ENCODE data around the gene CABLES2.

CABLES2 gene

DNA sequence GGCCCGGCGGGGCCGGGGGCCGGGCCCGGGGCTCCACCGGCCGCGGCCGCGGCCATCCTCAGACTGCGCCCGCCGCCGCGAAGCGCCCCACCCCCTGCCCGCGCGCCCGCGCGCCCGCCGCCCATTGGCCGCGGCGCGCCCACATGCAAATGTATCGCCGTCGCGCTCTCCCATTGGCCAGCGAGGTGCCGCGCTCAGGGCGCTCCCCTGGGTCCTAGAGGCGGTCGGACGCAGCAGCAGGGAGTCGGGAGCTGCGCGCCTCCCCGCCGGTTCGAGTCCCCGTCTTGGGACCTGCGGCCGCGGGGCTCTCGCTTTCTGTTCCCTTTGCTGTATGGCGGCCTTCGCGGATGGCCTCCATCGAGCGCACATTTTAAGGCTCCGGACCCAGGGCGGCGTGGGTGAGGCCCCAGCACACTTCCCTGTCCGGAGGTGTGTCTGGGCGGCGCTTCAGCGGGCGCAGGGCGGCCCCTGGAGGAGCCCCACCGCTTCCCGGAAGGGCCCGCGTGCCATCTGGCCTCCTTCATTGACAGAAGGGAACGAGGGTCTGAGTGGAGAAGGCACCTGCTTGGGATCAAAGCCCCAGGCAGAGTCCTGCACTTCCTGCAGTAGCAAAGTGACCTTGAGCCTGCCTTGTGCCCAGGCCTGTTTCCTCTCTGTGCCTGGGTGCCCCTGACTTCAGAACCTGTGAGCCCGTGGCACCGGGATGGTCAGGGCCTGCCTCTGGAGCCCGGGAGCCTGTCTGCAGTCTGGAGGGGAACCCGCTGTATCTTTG lies at the start of gene CABLES2:
CABLES2 (minus strand) TSS at position 65 of the 772 bp plus-strand sequence; CDS start at position 56, 9 bp downstream.
- DNase-seq (ENCODE audit: low read depth in 2 of 2) = peak; percentile 79 to 87

- no peak for DNase-seq (ENCODE audit: low read depth in 2 of 2)
These were observed 48.8 kb upstream of the CABLES2 start for GRCh38 chr20:62455929-62456328.

GRCh38 chr20:62454904-62455636 lies 48.0 kb upstream of the CABLES2 start:
- no peak for DNase-seq (ENCODE audit: low read depth in 2 of 2)

GRCh38 chr20:62453186-62453808 lies 46.2 kb upstream of the CABLES2 start:
- no peak for DNase-seq (ENCODE audit: low read depth in 2 of 2)

DNA sequence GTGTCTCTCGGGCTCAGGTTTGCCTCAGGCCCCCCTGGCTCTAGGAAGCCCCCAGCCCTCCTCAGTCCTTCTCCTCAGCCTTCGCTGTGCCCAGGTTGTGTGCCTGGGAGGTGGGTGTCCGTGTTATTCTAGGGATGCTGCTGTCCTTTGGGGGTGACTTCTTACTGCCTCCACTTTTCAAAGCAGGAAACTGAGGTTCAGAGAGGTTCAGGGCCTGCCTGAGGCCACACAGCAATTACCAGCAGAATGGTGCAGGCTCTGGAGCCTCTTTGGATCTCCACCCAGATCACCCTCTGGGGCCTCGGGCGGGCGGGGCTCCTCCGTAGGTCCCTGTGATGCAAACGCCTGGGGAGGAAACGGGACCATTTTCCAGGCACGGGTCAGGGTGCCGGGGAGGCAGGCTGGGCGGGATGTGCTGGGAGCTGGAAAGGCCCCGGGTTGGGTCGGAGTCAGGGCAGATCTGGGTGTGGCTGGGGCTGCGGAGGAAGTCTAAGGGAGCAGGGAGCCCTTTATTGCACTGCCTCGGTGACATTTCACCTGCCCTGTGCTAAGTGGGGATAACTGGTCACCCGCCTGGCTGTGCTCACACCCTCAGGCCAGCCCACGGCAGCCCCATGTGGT lies 45.5 kb upstream of the CABLES2 start:
- DNase-seq (ENCODE audit: low read depth in 2 of 2) = no peak

GRCh38 chr20:62451970-62452369 lies 44.9 kb upstream of the CABLES2 start:
- DNase-seq (ENCODE audit: low read depth in 2 of 2) = no peak

DNA sequence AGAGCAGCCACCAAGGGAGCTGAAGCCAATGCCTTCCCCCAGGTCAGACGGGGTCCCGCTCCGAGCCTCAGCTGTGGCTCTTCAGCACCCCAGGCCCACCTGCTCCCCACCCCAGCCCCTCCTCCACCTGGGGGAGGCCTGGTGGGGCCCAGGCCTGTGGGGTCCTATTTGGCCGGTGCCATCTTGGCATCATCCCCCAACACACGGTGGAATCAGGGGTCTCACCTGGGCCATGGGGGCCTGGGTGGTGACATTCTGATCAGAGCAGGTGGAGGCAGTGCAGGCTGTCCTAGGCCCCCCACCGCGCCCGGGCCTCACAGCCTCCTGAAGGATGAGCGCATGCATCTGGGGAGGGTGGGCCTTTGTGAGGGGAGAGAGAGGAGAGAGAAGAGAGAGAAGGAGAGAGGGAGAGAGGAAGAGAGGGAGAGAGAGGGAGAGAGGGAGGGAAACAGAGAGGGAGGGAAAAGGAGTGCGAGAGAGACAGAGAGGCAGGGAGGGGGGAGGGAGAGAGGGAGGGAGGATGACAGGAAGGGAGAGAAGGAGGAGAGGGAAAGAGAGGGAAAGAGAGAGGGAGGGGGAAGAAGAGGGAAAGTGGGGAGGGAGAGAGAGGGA lies 44.2 kb upstream of the CABLES2 start:
- DNase-seq (ENCODE audit: low read depth in 2 of 2) = no peak

- DNase-seq (ENCODE audit: low read depth in 2 of 2) = no peak
These were observed 43.0 kb upstream of the CABLES2 start for GRCh38 chr20:62449951-62450691.

- DNase-seq (ENCODE audit: low read depth in 2 of 2) = no peak
These were observed 41.7 kb upstream of the CABLES2 start for GRCh38 chr20:62448788-62449187.

- DNase-seq (ENCODE audit: low read depth in 2 of 2) = no peak
These were observed 41.0 kb upstream of the CABLES2 start for GRCh38 chr20:62448038-62448437.

- DNase-seq (ENCODE audit: low read depth in 2 of 2) = no peak
These were observed 40.1 kb upstream of the CABLES2 start for GRCh38 chr20:62446888-62447869.

GRCh38 chr20:62446481-62446880 lies 39.4 kb upstream of the CABLES2 start:
- no peak for DNase-seq (ENCODE audit: low read depth in 2 of 2)

- no peak for DNase-seq (ENCODE audit: low read depth in 2 of 2)
These were observed 38.7 kb upstream of the CABLES2 start for GRCh38 chr20:62445553-62446340.

DNA sequence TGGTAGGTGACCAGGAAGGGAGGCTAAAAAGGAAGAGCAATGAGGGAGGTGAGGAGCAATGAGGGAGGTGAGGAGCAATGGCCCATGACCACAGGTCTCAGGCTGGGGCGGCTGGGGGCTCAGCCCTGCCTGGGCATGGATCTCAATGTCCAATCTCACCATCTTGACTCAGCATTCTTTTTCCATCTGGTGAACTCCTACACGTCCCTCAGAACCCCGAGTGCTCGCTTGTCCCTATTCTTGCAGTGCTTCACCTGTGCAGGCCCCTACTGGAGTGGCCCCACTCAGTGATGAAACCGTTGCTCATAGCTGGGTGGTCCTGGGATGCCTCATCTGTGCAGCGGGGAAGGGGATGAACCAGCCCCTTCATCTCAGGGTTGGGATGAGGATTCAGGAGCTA lies 37.2 kb upstream of the CABLES2 start:
- no peak for DNase-seq (ENCODE audit: low read depth in 2 of 2)

GRCh38 chr20:62441987-62442539 lies 35.0 kb upstream of the CABLES2 start:
- no peak for DNase-seq (ENCODE audit: low read depth in 2 of 2)

DNA sequence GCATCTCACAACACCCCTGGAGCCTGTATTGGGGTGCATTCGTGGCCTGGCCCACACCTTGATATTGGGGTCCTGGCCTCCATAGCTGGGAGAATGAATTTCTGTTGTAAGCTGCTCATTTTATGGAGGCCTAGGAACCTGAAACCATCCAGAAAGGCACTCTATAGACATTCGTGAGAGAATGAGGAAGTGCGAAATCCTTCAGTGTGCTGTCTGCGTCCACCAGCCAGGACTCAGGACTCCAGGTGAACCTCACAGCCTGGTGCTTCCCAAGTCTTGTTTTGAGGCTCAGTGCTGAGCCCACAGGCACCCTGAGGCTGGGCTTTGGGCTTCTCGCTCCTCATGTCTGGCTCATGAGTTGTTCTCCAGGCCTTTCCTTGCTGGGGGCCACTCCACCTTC lies 32.1 kb upstream of the CABLES2 start:
- DNase-seq (ENCODE audit: low read depth in 2 of 2) = no peak

GRCh38 chr20:62437927-62438326 lies 30.8 kb upstream of the CABLES2 start:
- DNase-seq (ENCODE audit: low read depth in 2 of 2) = no peak

- no peak for DNase-seq (ENCODE audit: low read depth in 2 of 2)
These were observed 30.4 kb upstream of the CABLES2 start for GRCh38 chr20:62437496-62437895.

DNA sequence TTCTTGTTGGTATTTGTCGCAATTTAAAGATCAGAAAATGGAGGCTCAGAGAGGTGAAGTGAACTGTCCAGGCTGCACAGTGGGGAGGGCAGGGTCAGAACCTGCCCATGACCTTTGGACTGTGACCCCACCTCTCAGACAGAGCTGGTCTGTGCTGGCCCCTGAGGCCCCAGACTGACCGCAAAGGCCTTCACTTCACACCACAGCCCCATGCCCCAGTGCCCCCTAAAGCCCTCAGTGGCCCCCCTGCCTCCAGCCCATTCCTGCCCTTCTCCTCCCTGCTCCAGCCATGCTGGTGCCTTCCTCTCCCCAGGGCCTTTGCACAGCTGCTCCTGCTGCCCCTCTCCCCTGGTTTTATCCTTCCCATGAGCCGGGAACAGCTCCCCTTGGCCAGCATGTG lies 29.6 kb upstream of the CABLES2 start:
- DNase-seq (ENCODE audit: low read depth in 2 of 2) = no peak
